GM13976 (cell line): ENCODE measurements around the gene RNH1.

Experiments used
- DNase-seq: peaks from one replicate; pipeline ENCODE4 v3.0.0; 2012; ENCODE audit warnings: low spot score
- CTCF ChIP-seq: IDR thresholded peaks from 2 replicates; pipeline ENCODE4 v1.5.1; 2012; ENCODE audit warnings: borderline replicate concordance, mild to moderate bottlenecking; ENCODE audit not compliant: insufficient read depth; ENCODE audit errors: extremely low read depth, missing control alignments, control extremely low read depth
- in situ Hi-C: fragments of 300-500 bp; cut with MboI; formaldehyde crosslinking; loops from one replicate; pipeline ENCODE4 v1.12.0; 2022; ENCODE audit warnings: low sequenced_read_pairs, mixed read lengths, inconsistent platforms; ENCODE audit not compliant: unreplicated experiment

Gene RNH1

GRCh38 chr11:452203-452744 is 54.8 kb downstream of the RNH1 start:
- in situ Hi-C loops: no loop called here
- no peak for TF ChIP-seq CTCF
- no peak for DNase-seq

- in situ Hi-C loops: no loop called here
- DNase-seq: no peak
- TF ChIP-seq CTCF: no peak
Observed at GRCh38 chr11:451738-452137, 55.3 kb downstream of the RNH1 start.

- in situ Hi-C loops: no loop called here
- no peak for TF ChIP-seq CTCF
- peak; percentile 75 for DNase-seq
Observed at GRCh38 chr11:450809-451451, 56.1 kb downstream of the RNH1 start.

GRCh38 chr11:449889-450808 is 56.9 kb downstream of the RNH1 start, which contains the start of gene PTDSS2:
Gene PTDSS2, plus strand, starts transcription at chr11:450279. Its CDS starts 177 bp downstream, at chr11:450456.
- TF ChIP-seq CTCF: no peak
- in situ Hi-C loops: no loop called here
- peak; percentile 96 for DNase-seq

GRCh38 chr11:447923-448731 is 58.9 kb downstream of the RNH1 start:
- DNase-seq: peak; percentile 98
- peak; percentile 82 for TF ChIP-seq CTCF
- in situ Hi-C loops: no loop called here

- TF ChIP-seq CTCF: no peak
- in situ Hi-C loops: no loop called here
- DNase-seq: no peak
Observed at GRCh38 chr11:446891-447290, 60.2 kb downstream of the RNH1 start.
